Measurements from ENCODE around the gene CHST7. TPM values are rescaled to one million over a fixed set of nuclear protein-coding genes. Genes with fewer than 3 reads are reported as not detected.
A peak's percentile ranks its signal among the peaks of the same experiment; 100 is the strongest.
"Not testable (repeated sequence)": the region's sequence is repeated elsewhere in the genome, so short reads cannot be mapped to it uniquely, and the experiment has no call there.

Gene CHST7, protein sequence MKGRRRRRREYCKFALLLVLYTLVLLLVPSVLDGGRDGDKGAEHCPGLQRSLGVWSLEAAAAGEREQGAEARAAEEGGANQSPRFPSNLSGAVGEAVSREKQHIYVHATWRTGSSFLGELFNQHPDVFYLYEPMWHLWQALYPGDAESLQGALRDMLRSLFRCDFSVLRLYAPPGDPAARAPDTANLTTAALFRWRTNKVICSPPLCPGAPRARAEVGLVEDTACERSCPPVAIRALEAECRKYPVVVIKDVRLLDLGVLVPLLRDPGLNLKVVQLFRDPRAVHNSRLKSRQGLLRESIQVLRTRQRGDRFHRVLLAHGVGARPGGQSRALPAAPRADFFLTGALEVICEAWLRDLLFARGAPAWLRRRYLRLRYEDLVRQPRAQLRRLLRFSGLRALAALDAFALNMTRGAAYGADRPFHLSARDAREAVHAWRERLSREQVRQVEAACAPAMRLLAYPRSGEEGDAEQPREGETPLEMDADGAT
- polyA plus RNA-seq (2013, experiment 1 of 2; ENCODE audit: insufficient read length): 2.7 TPM
- 3.3 TPM for polyA plus RNA-seq (2013, experiment 2 of 2; ENCODE audit: insufficient read length)

DNA sequence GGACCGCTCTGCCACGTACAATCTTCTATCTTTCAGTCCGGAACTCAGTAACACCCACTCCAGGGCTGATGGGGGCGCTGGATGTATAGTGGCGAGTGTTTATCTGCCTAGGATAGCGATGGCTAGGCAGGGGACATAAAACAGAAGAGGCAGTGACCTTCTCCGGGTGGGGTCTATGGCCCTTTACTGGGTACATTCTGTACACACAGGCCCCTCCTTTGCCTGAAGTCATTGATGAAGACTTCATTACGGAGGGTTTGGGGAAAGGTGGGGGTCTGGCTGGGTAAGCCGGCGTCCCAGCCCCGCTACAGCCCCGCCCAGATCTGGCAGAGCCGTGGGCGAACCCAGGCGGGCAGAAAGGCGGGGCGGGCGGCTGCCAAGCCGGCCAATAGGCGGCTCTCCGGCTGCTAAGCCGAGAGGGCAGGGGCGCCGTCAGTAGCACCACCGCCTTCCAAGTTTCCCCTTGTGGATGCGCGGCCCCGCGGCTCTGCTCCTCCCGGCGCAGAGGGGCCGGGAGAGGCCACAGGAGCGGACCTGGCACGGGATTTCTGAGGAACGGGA, at the start of gene CHST7:
Gene CHST7 (plus strand): TSS at position 435 of the 561 bp plus-strand sequence. CDS start 167 bp downstream, outside the sequence.
- peak; percentile 56 for DNase-seq

DNA sequence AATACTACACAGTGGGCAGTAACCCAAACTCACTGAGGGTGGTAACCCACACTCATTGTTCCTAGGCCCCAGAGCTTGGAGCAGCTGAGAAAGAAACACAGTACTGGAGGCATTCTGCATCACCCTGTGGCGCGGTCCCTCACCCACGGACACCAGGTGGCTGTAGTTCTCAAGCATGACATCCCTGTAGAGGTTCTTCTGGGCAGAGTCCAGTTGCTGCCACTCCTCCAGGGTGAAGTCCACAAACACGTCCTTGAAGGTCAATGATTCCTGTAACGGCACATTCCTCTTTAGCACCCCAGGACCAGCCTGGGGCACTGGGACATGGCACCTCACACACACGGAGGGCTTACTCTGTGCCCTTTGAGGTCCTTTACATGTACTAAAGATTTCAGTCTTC, 44.9 kb upstream of the CHST7 start:
- DNase-seq: not testable (repeated sequence)

DNA sequence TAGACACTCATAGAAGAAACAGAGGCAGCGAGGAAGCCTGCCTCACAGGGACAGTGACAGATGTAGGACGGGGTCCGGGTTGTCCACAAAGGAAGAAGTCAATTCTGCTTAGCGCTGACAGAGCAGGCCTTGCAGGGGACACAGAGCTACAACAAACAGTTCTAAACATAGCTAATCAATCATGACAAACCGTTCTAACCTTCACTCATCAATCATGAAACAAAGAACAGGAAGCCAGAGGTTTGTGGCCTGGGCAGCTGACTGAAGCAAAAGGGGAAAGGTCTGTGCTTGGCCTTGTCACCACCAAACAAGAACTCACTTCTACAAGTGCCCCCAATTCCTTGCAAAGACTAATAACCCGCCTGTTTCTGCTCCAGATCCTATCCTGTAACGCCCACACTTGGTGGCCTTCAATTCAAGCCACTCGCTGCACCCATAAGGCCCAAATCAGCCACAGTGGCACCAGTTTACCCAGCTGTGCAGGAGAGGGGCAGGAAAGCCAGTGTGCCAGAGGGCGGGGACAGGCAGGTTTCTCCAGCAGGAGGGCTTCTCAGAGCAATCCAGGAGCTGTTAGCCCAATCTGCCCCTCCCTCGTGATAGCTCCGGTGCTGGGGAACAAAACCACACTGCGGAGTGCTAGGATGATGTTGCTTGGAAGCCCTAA, 43.7 kb upstream of the CHST7 start:
- not testable (repeated sequence) for DNase-seq

DNA sequence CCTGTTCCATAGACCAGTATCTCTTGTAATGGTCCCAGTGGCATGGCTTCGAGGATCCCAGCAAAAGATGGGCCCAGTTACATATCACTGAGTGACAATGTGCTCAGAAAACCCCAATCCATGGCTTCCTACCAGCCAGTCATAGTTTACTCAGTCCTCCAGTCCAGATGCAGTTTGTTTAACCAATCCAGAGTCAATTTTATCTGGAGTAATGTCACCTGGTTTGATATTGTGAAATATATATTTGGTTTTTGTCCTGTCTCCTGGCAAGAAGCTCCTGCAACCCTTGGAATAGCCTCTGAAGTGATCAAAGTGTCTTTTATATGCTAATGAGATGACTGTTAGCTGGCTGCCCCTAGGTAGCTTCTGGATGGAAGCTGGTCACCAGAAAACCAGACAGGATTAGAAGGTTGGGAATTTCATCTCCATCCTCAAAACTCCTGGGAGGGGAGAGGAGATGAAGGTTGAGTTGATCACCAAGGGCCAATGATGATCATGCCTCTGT, 43.1 kb upstream of the CHST7 start:
- not testable (repeated sequence) for DNase-seq

DNA sequence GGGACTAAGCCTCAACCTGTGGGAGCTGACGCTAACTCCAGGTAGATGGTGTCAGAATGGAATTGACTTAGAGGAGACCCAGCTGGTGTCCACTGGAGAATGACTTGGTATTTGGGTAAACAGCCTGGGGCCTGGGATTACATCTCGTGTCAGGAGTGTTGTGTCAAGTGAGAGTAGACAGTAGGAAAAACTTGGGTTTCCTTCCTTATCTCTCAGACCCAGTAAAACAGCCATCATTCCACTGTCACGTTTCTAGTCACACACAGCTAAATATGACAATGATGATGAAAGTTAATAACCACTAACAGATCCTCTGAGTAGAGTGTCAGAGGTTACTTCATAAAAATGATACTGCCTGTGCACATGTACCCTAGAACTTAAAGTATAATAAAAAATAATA, 42.1 kb upstream of the CHST7 start:
- no peak for DNase-seq

DNA sequence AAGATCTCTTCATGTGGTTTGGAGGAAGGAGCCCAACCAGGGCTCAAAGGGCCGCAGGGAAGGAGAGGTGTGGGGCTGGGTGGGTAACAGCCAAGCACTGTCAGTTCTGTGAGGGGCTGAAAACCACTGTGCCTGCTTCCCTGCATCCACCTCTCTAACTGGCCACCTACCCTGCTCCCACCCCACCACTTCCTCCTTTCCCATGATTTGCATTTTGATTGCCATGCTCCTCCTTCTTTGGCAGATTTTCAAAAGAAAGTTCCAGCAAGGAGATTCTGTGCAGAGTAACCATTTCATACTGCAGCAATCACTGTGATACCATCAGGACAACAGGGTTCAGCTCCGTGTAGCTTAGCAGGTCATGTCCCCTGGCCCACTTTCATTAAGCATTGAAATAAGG, 30.1 kb upstream of the CHST7 start:
- DNase-seq: no peak

DNA sequence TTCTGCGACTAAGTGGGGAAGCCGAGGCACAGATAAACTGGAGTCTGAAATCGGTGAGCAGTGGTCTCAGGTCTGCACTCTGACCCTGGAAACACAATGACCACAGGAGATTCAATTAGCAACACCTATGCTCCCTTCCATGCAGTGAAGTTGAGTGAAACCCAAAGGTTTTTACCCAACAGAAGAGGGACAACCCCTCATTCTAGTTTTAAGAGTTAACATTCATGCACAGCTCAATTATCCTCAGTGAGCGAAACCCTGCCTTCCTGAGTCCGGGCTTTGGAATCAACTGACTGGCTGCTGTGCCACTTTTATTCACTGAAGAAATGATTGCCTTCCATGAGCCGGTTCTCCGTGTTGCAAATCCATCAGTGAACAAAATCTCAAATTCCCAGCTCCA, 29.0 kb upstream of the CHST7 start:
- DNase-seq: not testable (repeated sequence)

DNA sequence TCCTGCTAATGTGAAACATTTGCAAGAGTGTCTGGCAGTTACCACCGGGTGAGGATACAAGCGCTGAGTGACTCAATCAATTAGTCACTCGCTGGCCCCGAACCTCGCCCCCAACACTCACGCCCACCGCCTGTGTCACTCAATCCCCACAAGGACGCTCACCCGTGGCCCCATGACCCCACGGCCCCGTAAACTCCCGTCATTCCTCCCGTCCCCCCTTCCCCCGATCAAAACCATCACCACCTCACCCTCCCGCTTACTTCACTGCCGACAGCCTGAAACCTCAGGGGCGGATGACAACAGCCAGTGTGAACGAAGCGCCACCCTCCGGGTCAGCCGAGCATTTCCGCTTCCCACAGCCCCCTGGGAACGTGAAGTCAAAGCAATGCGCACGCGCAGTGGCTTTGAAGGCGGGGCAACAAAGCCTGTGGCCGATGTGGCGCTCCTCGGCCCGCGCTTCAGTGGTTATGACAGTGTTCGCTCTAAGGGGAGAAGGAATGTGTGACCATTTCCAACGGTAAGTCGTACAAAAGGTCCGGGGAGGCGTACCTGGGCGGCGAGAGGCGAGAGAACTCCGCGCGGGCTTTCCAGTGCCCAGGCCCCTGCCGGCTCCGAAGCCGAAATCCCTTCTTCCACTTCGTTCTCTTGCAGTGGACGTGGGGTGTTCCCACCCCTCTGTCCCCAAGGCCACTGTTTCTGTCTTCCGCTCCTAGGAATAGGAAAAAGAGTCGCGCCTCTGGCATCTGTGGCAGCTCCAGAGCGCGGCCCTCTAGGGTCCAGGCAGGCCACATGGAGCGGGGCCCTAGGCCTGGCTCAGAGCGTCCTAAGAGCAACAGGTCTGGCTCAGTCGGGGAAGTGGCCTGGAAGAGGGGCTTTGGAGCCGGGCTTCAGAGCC, 28.2 kb upstream of the CHST7 start, which contains the start of gene ZNF674:
Gene ZNF674 (minus strand): TSS at position 311 of the 895 bp plus-strand sequence. CDS start 3,334 bp downstream, outside the sequence.
- DNase-seq: peak; percentile 91

DNA sequence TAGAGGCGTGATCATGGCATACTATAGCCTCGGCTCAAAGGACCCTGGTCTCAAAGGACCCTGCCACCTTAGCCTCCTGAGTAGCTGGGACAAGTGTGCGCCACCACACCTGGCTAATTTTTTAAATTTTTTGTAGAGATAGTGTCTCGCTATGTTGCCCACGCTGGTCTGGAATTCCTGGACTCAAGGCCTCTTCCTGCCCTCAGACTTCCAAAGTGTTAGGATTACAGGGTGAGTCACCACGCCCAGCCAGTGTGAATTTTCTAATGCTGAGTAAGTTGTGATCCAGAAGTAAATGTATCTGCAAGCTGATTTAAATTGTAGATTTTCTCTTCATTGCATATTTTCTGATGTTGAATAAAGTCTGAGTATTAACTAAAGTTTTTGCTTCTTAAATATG, 25.7 kb upstream of the CHST7 start:
- DNase-seq: peak; percentile 85

DNA sequence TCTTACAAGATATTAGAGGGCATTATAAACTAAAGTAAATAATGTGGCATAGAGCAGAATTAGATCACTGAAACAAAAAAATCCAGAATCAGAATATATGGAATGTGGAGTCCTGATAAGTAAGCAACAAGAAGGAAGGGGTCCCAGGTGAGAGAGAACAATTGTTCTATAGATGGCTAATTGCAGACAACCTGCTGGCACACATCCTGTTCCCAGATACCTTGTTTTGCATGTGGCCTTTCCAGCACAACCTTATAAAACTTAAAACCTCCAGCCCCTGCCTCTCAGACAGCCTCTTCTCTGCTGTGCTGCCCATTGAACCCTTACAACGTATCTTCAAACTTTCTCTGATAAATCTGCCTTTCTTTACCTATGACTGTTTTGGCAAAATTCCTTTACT, 23.7 kb upstream of the CHST7 start:
- no peak for DNase-seq

DNA sequence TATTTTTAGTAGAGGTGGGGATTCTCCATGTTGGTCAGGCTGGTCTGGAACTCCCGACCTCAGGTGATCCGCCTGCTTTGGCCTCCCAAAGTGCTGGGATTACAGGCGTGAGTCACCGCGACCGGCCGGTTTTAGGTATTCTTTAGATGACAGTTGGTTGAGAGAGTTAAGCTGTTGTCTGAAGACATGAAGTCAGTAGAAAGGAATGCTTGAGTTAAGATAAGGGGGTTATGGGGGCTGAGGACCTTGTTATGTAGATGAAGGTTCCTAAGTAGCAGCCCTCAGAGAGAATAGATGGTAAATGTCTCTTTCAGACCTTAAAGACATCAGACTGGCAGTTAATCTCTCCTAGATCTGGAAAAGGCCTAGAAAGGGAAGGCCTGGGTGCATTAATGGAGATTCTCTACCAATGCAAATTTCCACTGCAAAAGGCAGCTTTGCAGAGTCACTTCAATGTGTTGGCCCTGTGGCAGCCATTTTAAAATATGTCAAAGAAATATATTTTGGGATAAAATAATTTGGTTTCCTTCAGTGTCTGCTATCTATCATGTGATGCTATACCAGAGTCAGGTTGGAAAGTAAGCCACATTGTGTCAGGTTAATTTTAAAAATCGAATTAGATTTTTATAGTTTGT, 22.0 kb upstream of the CHST7 start:
- peak; percentile 62 for DNase-seq

DNA sequence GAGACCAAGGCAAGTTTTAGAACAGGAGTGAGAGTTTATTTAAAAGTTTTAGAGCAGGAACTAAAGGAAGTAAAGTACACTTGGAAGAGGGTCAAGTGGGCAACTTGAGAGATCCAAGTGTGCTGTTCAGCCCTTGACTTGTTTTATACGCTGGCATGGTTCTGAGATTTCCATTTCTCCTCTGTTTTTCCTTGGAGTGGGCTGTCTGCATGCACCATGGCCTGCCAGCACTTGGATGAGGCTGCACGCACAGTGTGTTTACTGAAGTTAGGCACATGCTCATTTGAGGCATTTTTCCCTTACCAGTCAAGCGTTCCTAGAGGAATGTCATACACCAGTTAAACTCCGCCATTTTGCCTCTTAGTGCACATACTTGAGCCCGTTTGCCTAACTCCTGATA, 19.6 kb upstream of the CHST7 start:
- DNase-seq: no peak

DNA sequence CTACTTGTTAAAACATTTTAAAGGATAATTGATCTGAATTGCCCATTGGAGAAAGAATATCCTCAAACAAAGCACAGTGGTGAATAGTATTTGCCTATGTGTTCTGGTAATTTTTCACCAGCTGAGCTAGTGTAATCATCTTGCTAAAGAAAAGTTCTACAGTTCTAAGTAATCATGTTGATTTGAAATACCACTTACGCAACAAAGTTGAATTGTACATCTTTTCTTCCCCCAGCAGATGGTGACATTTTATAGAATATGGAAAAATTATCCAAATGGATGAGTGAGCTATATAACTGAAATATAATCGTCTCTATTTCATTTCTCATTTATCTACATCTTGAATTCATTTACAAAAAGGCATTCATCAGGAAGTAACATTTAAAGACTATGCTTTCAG, 18.6 kb upstream of the CHST7 start:
- DNase-seq: no peak

DNA sequence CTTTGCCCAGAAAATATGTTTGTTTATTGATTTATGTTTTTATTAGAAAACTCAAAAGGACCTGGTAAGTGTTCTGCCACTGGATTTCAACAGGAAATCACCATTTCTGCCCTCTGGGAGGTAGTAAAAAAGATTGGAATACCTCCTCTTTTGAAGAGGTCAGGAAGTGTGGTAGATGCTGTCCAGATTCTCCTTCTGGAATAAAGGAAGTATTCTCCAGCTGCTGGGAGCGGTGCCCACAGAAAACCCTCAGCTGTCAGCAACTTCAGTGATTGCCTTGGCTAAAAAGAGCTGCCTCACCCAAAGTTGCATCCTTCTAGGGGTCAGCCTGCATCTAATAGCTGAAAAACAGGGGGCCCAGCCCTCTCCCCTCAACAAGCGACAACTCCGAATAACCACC, 14.5 kb upstream of the CHST7 start:
- DNase-seq: no peak

DNA sequence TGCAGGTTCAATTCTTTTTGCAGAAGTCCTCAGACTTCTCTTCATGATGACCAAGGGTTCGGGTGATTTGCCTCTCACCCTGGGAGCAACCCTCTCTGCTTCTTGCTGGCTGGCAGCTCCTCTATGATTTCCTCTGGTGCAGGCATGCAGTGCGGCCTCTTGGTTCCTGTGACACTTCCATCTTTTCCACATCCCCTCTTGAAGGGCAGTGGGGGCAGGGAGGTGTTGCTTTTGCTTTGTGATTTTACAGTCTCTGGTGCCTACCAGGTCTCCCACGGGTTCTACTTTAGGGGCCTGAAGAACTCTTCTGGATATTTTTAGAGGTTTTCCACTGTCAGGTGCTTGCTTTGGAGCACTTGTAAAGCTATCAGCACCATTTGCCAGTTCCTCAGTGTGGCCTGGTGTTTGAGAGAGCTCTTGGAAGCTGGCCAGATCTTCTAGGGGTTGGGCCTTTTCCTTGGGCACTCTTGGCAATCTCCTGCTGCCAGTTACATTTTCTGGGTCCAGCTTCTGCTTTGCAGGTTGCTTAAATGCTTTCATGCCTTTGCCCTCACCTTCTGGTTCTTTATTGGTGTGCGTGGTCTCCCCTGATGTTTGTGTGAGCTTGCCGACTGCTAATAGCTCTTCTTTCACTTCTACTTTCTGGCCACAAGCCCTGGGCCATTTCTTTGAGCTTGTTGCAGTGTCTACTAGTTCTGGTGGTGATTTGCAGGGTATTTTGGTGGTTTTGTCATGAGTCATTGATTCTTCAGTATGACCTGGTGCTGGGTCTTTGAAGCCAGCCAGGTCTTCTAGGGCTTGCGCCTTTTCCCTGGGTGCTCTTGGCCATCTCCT, 11.5 kb upstream of the CHST7 start:
- no peak for DNase-seq

DNA sequence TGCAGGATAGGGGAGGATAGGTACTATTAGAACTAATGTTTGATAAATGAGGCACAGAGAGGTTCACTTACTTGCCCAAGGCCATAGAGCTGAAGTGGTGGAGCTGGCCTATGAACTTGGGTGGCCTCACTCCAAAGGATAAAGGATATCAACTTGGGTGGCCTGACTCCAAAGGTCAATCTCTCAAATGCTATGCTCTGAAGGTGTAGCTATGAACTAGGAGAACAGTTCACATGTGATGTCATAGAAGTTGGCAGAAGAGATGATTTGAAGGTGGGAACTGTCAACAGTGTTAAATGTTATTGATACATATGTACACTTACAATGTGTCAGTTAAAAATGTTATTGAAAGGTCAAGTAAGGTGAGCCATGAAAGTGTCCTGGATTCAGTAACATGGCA, 6.2 kb upstream of the CHST7 start:
- DNase-seq: no peak

DNA sequence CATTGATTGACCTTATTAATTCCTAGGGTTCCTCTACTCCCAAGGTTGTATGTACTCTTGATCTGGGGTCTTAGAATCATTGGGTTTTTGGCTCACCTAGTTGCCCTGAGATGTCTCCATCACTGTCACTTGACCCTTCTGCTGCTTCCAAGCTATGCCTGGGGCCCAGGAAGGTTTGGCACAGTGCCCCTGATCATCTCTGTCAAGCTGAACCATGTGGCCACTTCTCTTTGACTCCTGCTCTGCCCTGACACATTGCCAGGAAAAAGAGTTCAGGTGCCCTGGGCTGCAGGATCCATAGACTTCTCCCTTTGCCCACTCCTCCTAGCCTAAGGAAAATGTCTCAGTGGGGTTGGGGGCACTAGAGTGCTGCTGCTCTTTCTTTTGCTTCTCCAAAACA, 3.9 kb upstream of the CHST7 start:
- DNase-seq: no peak

DNA sequence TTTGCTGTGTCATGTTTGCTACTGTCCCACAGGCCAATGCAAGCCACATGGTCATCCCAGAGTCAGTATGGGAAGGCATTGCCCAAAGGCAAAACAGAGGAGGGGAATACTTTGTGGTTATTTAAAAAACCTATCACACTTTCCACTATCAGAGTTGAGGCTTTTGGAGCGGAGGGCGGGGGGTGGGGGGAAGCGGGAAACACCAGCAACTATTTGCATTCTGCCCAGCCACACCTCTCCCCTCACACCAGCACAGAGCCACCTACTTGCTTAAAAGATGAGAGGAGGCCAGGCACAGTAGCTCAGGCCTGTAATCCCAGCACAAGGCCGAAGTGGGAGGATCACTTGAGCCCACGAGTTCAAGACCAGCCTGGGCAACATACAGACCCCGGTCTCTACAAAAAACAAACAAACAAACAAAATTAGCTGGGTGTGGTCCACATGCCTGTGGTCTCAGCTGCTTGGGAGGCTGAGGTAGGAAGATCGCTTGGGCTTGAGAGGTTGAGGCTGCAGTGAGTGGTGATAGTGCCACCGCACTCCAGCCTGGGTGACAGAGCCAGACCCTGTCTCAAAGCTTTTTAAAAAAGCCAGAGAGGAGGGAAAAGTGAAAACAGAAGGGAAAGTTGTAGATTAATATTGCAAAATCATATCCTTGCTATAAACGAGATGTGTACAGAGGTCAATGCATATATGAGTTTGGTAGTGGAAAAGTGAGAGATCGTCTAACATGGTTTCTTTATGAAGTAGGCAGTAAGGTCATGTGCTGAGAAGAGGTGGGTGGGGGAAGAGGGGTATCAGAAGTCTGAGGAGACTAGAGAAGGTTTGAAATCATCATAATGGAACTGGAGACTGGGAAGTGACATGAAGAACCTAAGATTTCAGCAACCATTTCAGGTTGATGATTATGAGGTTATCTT, 1.9 kb upstream of the CHST7 start:
- no peak for DNase-seq

DNA sequence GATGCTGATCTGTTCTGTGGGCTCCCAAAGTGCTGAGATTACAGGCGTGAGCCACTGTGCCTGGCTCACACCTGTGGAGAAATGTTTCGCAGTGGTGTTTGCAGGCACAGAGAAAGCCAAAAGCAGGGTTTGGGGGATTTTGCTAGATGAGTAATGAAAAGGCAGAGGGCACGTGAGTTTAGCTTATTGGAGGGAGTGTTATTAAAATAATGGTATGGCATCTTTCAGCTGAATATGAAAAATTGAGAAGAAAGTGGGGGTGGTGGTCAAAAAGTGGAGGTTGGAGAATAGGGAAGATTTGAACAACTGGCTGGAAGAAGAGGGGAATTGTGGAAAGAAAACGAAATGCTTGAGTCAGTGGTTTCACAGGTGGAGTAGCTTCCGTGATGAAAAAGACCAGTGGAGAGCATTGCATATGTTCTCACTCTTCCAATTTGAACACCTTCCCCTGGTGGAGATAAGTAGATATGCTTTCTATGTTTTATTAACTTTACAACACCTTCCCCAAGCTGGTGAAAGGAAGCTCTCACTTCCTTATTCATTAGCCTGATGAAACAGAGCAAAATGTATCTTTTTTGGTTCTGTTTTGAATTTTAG, 1.1 kb upstream of the CHST7 start:
- DNase-seq: no peak

Measured in fibroblast of skin of abdomen (primary cell).